ENCODE measurements around the gene TEX261.

DNA sequence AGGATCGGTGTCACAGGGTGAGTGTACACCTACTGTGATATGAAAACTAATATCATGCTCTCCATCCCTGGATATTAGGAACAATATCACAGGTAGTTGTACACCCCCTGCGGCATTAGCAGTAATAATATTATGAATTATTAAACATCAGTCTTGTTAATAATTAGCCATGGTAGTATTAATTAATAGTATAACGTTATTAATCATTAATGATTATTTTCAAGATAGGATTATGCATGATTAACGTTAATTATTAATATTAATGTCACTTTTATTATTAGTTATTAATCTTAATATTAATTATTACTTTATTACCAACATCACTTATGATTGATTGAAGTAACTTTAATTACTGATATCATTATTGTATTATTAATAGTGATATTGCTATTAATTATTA, 47.6 kb upstream of the TEX261 start:
- TF ChIP-seq GATA2 (IDR thresholded peaks at IDR 0.05; ENCODE audit: low read depth, low read length) (no peak), GATA3 (IDR thresholded peaks at IDR 0.05; ENCODE audit: low read depth, low read length) (no peak)

Measured in SH-SY5Y (cell line).